BJ (cell line): Measurements from ENCODE around the gene HCN4. TPM values are rescaled to one million over a fixed set of nuclear protein-coding genes. Genes with fewer than 3 reads are reported as not detected.
"Not testable (repeated sequence)": the region's sequence is repeated elsewhere in the genome, so short reads cannot be mapped to it uniquely, and the experiment has no call there.

Experiments used
- CTCF ChIA-PET: fragments of 350-600 bp; formaldehyde crosslinking; extraction: SDS; loops from one replicate; lab custom pipeline; 2021; ENCODE audit warnings: antibody characterized with exemption, inconsistent platforms; lab: Yijun Ruan, JAX
- POLR2A ChIA-PET: fragments of 300-600 bp; sonication (Branson Sonifier 250); formaldehyde crosslinking; extraction: SDS; loops from one replicate; lab custom pipeline; 2021; ENCODE audit warnings: antibody characterized with exemption; lab: Charles Lee
- DNase-seq: peaks from one replicate; pipeline ENCODE4 v3.0.0-alpha.2; 2011; ENCODE audit warnings: low read depth
- H3K27me3 ChIP-seq: 2 replicates; pipeline ENCODE4 v1.6.0; 2011; ENCODE audit warnings: low read length; ENCODE audit not compliant: control insufficient read depth, insufficient read depth
- H3K36me3 ChIP-seq: 2 replicates; pipeline ENCODE4 v1.5.1; 2011; ENCODE audit warnings: low read length; ENCODE audit not compliant: control insufficient read depth, insufficient read depth
- H3K4me3 ChIP-seq: 2 replicates; pipeline ENCODE4 v1.5.1; 2011; ENCODE audit warnings: low read depth, mild to moderate bottlenecking, control low read depth, low read length
- CTCF ChIP-seq: IDR thresholded peaks from 2 replicates; pipeline ENCODE4 v1.5.1; 2011; ENCODE audit warnings: low read depth, mild to moderate bottlenecking, control low read depth, inconsistent platforms, low read length, moderate library complexity; ENCODE audit not compliant: insufficient read depth
- polyA plus RNA-seq: library from polyadenylated mRNA; depleted of rRNA; stranded (reverse); fragments of >200 nt; gene quantifications from 2 replicates; pipeline ENCODE4 v1.2.3, GENCODE V29; 2011

The HCN4 gene
- polyA plus RNA-seq, 1 experiment: not detected

GRCh38 chr15:73305331-73306211, 63.2 kb downstream of the HCN4 start:
- CTCF ChIA-PET: interaction anchor here (0.8 to 2.2 kb wide), 8 partner anchors 10 to 399 kb away, joined by 3 to 7 read pairs (median 4); no protein-coding TSS in a partner anchor
- DNase-seq: no peak
- H3K27me3 ChIP-seq: no peaks in the 10 kb centered on the region
- no peak overlapping the region for H3K4me3 ChIP-seq
- peak; percentile 59 for TF ChIP-seq CTCF
- H3K36me3 ChIP-seq: no peaks in the 10 kb centered on the region
- POLR2A ChIA-PET: interaction anchor here (0.6 kb wide), 1 partner anchor 602 kb away, joined by 4 read pairs; no protein-coding TSS in a partner anchor

- no peak for TF ChIP-seq CTCF
Observed at GRCh38 chr15:73303636-73304035, 65.1 kb downstream of the HCN4 start.

GRCh38 chr15:73300286-73300685, 68.5 kb downstream of the HCN4 start:
- POLR2A ChIA-PET: not testable (repeated sequence)

More at GRCh38 chr15:73303636-73304035, 65.1 kb downstream of the HCN4 start:
- Histone ChIP-seq H3K27me3 (no peaks in the 10 kb centered on the region), H3K4me3 (no peak overlapping the region), H3K36me3 (no peaks in the 10 kb centered on the region)
- ChIA-PET CTCF (interaction anchor here (0.8 kb wide), 1 partner anchor 21 kb away, joined by 3 read pairs; no protein-coding TSS in a partner anchor), POLR2A (no interaction called here)
- DNase-seq: no peak

GRCh38 chr15:73298522-73299245, 70.1 kb downstream of the HCN4 start:
- TF ChIP-seq CTCF: no peak
- no peaks in the 10 kb centered on the region for H3K27me3 ChIP-seq
- POLR2A ChIA-PET: no interaction called here
- no peak for DNase-seq
- H3K36me3 ChIP-seq: no peaks in the 10 kb centered on the region
- H3K4me3 ChIP-seq: no peak overlapping the region
- CTCF ChIA-PET: interaction anchor here (0.8 to 1.5 kb wide), 4 partner anchors 9 to 401 kb away, joined by 3 to 4 read pairs (median 4); no protein-coding TSS in a partner anchor

More at GRCh38 chr15:73300286-73300685, 68.5 kb downstream of the HCN4 start:
- H3K4me3 ChIP-seq, H3K36me3 ChIP-seq, CTCF ChIA-PET, H3K27me3 ChIP-seq, DNase-seq: not testable (repeated sequence)

GRCh38 chr15:73296609-73297353, 72.0 kb downstream of the HCN4 start:
- Histone ChIP-seq H3K36me3 (no peaks in the 10 kb centered on the region), H3K27me3 (no peaks in the 10 kb centered on the region), H3K4me3 (no peak overlapping the region)
- POLR2A ChIA-PET: no interaction called here
- CTCF ChIA-PET: interaction anchor here (0.8 to 1.5 kb wide), 5 partner anchors 9 to 56 kb away, joined by 3 to 6 read pairs (median 4); no protein-coding TSS in a partner anchor
- no peak for TF ChIP-seq CTCF
- no peak for DNase-seq
